ENCODE data around the gene C10orf67. TPM values are rescaled to one million over a fixed set of nuclear protein-coding genes. Genes with fewer than 3 reads are reported as not detected.
A peak's percentile ranks its signal among the peaks of the same experiment; 100 is the strongest.

C10orf67 gene
- total RNA-seq, 2 donors from 2014 or later, result 0.39 to 0.84 TPM

DNA sequence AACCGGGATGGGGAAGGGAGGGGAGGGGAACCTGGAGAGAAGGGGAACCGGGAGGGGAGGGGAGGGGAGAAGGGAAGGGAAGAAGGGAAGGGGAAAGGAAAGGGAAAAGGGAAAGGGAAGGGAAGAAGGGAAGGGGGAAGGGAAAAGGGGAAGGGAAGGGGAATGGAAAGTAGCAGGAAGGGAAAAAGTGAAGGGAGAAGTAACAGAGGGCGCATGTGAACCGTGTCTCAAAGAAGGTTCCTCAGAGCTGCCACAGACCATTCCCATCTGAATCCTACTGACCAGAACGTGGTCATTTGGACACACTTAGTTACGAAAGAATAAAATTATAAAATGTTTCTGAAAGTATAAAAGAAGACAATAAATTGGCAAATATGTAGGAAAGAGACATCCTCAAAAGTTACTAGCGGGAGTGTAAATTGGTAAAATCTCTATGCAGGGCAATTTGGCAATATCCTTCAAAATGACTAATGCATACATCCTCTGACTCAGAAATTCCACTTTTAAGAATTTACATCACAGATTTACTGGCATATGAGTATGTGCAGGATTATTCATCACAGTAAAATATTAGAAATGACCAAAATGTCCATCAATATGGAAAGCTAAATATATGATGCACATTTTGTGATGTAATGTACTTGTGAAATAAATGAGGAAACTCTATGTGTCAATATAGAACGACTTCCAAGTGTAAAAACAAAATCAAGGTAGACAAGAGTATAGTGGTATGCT, 12.9 kb downstream of the C10orf67 start:
- H3K36me3 Mint-ChIP-seq (ENCODE audit: insufficient read depth in 2 of 2), result peaks cover 2 to 3% of the 10 kb centered on the region in 2 donors
- peak overlapping the region; percentile 94 for H3K27ac Mint-ChIP-seq
- H3K9me3 Mint-ChIP-seq, result peaks cover 0 to 4% of the 10 kb centered on the region in 2 donors
- ATAC-seq (replicated peaks in 1 of 2) (peak; percentile 33 to 48), DNase-seq (no peak)
- peak overlapping the region in 1 of 2 donors; percentile 6 for H3K4me3 Mint-ChIP-seq
- H3K4me1 Mint-ChIP-seq (ENCODE audit: low read depth), result peaks cover 38% of the 10 kb centered on the region
- no peaks in the 10 kb centered on the region for H3K27me3 Mint-ChIP-seq (ENCODE audit: low read depth)

DNA sequence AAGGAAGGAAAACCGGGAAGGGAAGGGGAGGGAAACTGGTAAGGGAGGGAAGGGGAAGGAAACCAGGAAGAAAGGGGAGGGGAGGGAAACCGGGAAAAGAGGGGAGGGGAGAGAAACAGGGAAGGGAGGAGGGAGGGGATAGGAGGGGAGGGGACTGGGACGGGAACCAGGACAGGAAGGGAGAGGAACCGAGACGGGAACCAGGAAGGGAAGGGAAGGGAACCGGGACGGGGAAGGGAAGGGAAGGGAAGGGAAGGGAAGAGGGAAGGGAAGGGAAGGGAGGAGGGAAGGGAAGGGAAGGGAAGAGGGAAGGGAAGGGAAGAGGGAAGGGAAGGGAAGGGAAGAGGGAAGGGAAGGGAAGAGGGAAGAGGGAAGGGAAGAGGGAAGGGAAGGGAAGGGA, 13.6 kb downstream of the C10orf67 start:
- Mint-ChIP-seq H3K4me3 (no peak overlapping the region), H3K27ac (peak overlapping the region; percentile 5), H3K27me3 (ENCODE audit: low read depth) (no peaks in the 10 kb centered on the region), H3K9me3 (peaks cover 0 to 3% of the 10 kb centered on the region in 2 donors), H3K36me3 (ENCODE audit: insufficient read depth in 2 of 2) (peaks cover 2 to 6% of the 10 kb centered on the region in 2 donors), H3K4me1 (ENCODE audit: low read depth) (peaks cover 31% of the 10 kb centered on the region)
- DNase-seq (no peak), ATAC-seq (replicated peaks in 1 of 2) (no peak)

DNA sequence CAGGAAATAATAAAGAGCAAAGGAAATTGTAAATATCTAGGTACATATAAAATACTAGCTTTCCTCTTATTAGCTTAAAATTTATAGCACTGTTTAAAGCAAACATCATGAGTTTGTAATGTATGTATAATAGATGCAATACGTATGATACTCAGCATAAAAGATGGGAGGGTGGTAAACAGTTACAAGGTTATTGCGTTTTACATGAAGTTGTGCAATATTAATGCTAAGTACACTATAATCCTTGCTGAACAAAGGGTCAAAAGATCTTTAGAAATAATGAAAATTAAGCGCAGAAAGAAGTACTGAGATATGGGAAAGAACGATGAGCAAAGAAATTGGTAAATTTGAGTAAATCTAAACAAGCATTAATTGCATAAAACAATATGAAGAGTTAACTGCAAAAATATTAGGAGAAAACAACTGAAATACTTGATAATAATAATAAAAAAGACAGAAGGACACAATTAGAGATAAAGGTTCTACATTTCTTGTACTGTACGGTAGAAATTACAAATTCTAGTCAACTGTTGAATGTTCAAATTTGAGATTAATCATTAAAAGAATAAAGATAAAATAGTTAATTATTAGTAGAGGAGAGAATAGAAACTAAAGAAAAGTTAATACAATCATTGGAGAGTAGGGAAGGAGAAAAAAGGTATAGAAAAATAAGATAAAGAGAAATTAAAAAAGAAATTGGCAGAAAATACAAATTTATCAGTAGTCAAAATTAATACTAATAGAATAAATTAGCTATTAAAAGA, 17.9 kb downstream of the C10orf67 start:
- H3K27me3 Mint-ChIP-seq (ENCODE audit: low read depth), result peaks cover 10% of the 10 kb centered on the region
- no peak overlapping the region for H3K27ac Mint-ChIP-seq
- H3K36me3 Mint-ChIP-seq (ENCODE audit: insufficient read depth in 2 of 2), result peaks cover 2 to 6% of the 10 kb centered on the region in 2 donors
- no peak overlapping the region for H3K4me3 Mint-ChIP-seq
- no peak for DNase-seq
- no peak for ATAC-seq (replicated peaks in 1 of 2)
- H3K4me1 Mint-ChIP-seq (ENCODE audit: low read depth), result peaks cover 26% of the 10 kb centered on the region
- no peaks in the 10 kb centered on the region for H3K9me3 Mint-ChIP-seq

DNA sequence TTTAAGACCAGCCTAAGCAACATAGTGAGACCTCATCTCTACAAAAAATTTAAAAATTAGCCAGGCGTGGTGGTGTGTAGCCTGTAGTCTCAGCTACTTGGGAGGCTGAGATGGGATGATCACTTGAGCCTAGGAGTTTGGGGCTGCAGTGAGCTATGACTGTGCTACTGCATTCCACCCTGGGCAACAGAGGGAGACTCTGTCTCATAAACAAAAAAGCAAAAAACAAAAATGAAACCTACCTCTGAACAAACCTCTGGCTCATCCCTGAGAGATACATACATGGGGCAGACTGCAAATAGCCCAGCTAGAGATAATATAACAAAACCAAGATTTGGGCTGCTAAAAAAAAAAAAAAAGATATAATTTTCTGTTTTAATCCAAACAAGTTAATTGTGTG, 19.5 kb downstream of the C10orf67 start:
- Mint-ChIP-seq H3K4me1 (ENCODE audit: low read depth) (peaks cover 30% of the 10 kb centered on the region), H3K4me3 (no peak overlapping the region), H3K27ac (no peak overlapping the region), H3K9me3 (no peaks in the 10 kb centered on the region), H3K27me3 (ENCODE audit: low read depth) (peaks cover 10% of the 10 kb centered on the region), H3K36me3 (ENCODE audit: insufficient read depth in 2 of 2) (peaks cover 0 to 3% of the 10 kb centered on the region in 2 donors)
- ATAC-seq (replicated peaks in 1 of 2), result peak; percentile 67 to 70
- DNase-seq, result no peak

DNA sequence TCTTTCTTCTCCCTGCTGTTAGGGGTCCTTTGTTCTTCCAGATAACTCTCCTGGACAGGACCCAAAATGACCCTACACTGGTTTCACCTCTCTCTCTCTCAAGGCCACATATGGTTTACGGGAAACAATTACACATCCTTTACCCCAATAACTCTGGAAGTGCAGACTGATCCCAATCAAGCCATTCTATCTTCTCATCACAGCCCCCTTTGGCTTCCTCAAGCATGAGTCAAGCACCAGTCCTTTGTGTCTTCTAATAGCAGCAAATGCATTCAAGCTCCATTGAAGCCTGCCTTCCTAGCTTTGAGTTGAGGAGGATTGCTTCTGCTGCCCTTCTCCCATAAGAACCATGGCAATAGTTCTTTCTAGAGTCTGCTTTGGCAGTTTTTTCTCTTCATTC, 20.2 kb downstream of the C10orf67 start:
- H3K4me3 Mint-ChIP-seq, result no peak overlapping the region
- peaks cover 30% of the 10 kb centered on the region for H3K4me1 Mint-ChIP-seq (ENCODE audit: low read depth)
- DNase-seq (no peak), ATAC-seq (replicated peaks in 1 of 2) (no peak)
- no peaks in the 10 kb centered on the region for H3K9me3 Mint-ChIP-seq
- H3K36me3 Mint-ChIP-seq (ENCODE audit: insufficient read depth in 2 of 2), result peaks cover 0 to 3% of the 10 kb centered on the region in 2 donors
- no peak overlapping the region for H3K27ac Mint-ChIP-seq
- peaks cover 10% of the 10 kb centered on the region for H3K27me3 Mint-ChIP-seq (ENCODE audit: low read depth)

DNA sequence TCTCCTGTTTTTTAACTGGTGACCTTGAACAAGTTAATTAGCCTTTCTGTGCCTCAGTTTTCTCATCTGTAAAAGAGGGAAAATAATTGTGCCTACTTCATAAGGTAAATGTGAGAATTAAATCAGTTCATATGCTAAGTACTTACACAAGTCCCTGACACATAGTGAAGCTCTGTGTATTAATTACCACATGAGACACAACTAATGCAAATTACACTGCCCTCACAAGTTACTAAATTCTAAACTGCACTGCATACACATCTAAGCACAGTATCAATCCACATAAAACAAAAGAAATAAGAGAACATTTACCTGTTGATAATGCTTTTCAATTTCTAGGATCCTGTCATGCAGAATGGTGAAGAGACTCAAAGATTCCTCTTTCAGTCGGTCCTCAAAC, 22.5 kb downstream of the C10orf67 start:
- Mint-ChIP-seq H3K27ac (peak overlapping the region; percentile 44), H3K27me3 (ENCODE audit: low read depth) (peaks cover 10% of the 10 kb centered on the region), H3K9me3 (no peaks in the 10 kb centered on the region), H3K4me1 (ENCODE audit: low read depth) (peaks cover 30% of the 10 kb centered on the region), H3K4me3 (peak overlapping the region in 1 of 2 donors; percentile 2), H3K36me3 (ENCODE audit: insufficient read depth in 2 of 2) (peaks cover 0 to 3% of the 10 kb centered on the region in 2 donors)
- DNase-seq, result no peak
- no peak for ATAC-seq (replicated peaks in 1 of 2)

DNA sequence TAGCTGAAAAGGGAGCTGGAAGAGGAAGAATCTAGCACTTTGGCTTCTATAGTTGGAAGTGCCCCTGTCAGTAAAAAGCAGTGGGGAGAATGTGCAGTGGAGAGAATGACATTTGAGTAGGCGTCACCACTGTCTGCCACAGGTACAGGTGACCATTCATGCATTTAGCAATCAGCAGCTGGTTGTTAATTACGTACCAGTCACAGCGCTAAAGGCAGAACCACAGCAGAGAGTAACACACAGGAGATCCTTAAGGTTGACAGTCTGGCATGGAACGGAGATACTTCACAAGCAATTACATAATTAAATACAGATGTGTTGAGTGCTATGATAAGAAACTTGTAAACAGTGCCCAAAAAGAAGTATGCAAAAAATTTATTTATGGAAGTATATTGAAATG, 24.8 kb downstream of the C10orf67 start:
- no peaks in the 10 kb centered on the region for H3K9me3 Mint-ChIP-seq
- H3K4me3 Mint-ChIP-seq, result no peak overlapping the region
- no peaks in the 10 kb centered on the region for H3K36me3 Mint-ChIP-seq (ENCODE audit: insufficient read depth in 2 of 2)
- DNase-seq, result no peak
- H3K4me1 Mint-ChIP-seq (ENCODE audit: low read depth), result peaks cover 25% of the 10 kb centered on the region
- peaks cover 8% of the 10 kb centered on the region for H3K27me3 Mint-ChIP-seq (ENCODE audit: low read depth)
- no peak for ATAC-seq (replicated peaks in 1 of 2)
- H3K27ac Mint-ChIP-seq, result no peak overlapping the region

DNA sequence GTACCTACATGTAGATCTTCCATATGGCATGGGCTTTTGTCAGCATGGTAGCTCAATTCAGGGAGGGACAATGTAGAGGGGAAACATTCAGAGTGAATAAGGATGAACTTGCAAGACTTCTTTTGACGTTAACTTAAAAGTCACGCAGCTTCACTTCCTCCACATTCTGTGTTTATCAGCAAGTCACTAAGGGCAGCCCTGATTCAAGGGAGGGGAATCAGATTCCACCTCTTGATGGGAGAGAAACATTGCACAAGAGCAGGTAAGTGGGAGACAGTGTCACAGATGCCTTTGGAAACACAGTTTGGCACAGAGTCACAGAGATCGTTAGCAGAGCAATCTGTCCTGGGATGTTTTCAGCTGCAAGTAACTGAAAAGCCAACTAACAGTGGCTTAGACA, 26.2 kb downstream of the C10orf67 start:
- Mint-ChIP-seq H3K4me3 (no peak overlapping the region), H3K27me3 (ENCODE audit: low read depth) (no peaks in the 10 kb centered on the region), H3K9me3 (no peaks in the 10 kb centered on the region), H3K4me1 (ENCODE audit: low read depth) (peaks cover 19% of the 10 kb centered on the region), H3K36me3 (ENCODE audit: insufficient read depth in 2 of 2) (no peaks in the 10 kb centered on the region), H3K27ac (no peak overlapping the region)
- ATAC-seq (replicated peaks in 1 of 2), result no peak
- DNase-seq, result no peak

DNA sequence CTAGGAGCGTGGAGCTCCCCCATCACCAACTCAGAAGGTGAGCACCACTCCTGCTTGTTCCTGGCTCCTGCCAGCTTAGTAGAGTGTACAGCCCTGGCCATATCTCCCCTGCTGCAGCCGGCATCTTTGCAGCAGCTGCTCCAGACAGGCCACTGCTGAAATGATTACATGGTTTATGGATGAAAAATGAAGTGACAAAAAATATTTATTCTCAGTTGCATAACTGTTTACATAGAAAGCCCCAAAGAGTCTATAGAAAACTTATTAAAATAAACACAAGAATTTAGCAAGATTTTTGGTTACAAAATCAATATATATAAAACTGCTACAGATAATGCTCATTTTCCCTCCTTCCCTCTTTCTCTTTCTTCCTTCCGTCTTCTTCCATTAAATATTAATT, 27.2 kb downstream of the C10orf67 start:
- Mint-ChIP-seq H3K36me3 (ENCODE audit: insufficient read depth in 2 of 2) (no peaks in the 10 kb centered on the region), H3K4me3 (no peak overlapping the region), H3K4me1 (ENCODE audit: low read depth) (peaks cover 13% of the 10 kb centered on the region), H3K27ac (no peak overlapping the region), H3K27me3 (ENCODE audit: low read depth) (no peaks in the 10 kb centered on the region), H3K9me3 (no peaks in the 10 kb centered on the region)
- DNase-seq (no peak), ATAC-seq (replicated peaks in 1 of 2) (no peak)

DNA sequence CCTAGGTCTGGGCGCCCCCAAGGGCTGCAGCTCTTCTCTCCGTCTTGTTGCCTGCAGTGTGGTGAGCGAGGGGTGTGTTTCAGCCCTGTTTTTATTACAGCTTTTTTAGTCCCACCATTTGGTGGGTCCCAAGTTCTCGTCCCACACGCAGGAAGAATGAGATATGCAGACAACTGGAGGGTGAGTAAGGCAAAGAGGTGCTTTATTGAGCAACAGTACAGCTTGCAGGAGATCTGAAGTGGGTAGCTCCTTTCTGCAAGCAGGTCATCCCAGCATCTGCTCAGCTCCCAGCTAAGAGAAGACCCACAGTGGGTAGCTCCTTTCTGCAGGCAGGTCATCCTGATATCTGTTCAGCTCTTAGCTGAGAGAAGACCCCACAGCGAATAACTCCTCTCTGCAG, 28.2 kb downstream of the C10orf67 start:
- Mint-ChIP-seq H3K4me1 (ENCODE audit: low read depth) (peaks cover 7% of the 10 kb centered on the region), H3K27me3 (ENCODE audit: low read depth) (no peaks in the 10 kb centered on the region), H3K9me3 (no peaks in the 10 kb centered on the region), H3K27ac (no peak overlapping the region), H3K36me3 (ENCODE audit: insufficient read depth in 2 of 2) (no peaks in the 10 kb centered on the region), H3K4me3 (no peak overlapping the region)
- DNase-seq (no peak), ATAC-seq (replicated peaks in 1 of 2) (no peak)

DNA sequence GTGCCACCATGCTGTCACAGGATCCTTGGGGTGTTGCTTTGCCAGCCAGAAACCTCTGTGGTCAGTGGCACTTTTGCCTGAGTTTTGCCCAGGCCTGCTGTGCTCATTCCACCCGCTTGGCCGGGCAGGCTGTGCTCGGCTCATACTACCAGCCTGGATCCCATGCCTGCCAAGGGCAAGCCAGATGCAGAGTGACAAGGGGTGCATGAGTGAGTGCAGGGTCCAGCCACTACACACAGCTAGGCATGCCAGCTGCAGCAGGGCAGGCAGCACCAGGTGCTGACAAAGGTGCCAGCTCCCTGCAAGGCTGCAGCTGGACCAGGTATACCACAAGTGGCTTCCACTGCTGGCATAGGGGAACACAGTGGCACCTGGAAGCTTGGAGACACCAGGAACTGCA, 28.6 kb downstream of the C10orf67 start:
- Mint-ChIP-seq H3K27me3 (ENCODE audit: low read depth) (no peaks in the 10 kb centered on the region), H3K4me3 (no peak overlapping the region), H3K4me1 (ENCODE audit: low read depth) (peaks cover 6% of the 10 kb centered on the region), H3K9me3 (no peaks in the 10 kb centered on the region), H3K36me3 (ENCODE audit: insufficient read depth in 2 of 2) (no peaks in the 10 kb centered on the region), H3K27ac (no peak overlapping the region)
- DNase-seq (no peak), ATAC-seq (replicated peaks in 1 of 2) (no peak)

DNA sequence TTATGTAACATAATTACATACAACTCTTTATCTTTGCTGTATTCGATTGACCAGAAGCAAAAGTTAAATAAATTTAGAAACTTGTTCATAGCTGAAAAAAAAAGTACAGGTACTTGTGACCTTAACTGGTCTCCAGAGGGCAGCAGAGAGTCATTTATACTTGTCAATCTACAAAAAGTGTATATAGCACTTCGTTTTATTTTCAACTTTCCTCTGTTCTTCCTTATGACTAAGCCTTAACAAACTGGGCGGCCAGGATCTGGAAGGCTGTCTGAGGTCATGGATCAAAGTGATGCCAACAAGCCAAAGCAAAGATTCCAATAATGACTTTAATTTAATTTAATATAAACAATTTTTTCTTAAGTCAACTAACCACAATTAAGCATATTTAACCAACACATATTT, 29.8 kb downstream of the C10orf67 start:
- peak; percentile 40 to 44 for ATAC-seq (replicated peaks in 1 of 2)
- Mint-ChIP-seq H3K4me3 (no peak overlapping the region), H3K27me3 (ENCODE audit: low read depth) (peaks cover 4% of the 10 kb centered on the region), H3K4me1 (ENCODE audit: low read depth) (no peaks in the 10 kb centered on the region), H3K36me3 (ENCODE audit: insufficient read depth in 2 of 2) (no peaks in the 10 kb centered on the region), H3K9me3 (no peaks in the 10 kb centered on the region), H3K27ac (peak overlapping the region; percentile 50)
- DNase-seq, result peak; percentile 53 to 66

DNA sequence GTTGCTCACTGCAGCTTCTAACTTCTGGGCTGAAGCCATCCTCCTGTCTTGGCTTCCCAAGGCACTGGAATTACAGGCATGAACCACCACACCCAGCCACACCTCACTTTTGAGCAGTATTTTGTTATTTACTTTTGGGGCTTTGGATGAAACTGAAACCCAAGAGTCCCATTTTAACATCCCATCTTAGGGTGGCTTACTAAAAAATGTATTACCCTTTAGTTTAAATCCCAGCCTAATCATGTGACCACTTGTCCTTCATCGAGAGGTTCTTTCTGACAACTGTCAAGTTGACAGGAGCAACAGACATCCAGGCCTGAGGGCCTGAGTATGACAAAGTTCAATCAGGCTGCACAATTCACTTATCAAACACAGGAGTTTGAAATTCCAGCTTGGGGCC, 33.6 kb downstream of the C10orf67 start:
- no peak overlapping the region for H3K27ac Mint-ChIP-seq
- DNase-seq (no peak), ATAC-seq (replicated peaks in 1 of 2) (no peak)
- no peaks in the 10 kb centered on the region for H3K4me1 Mint-ChIP-seq (ENCODE audit: low read depth)
- H3K4me3 Mint-ChIP-seq, result no peak overlapping the region
- no peaks in the 10 kb centered on the region for H3K36me3 Mint-ChIP-seq (ENCODE audit: insufficient read depth in 2 of 2)
- H3K9me3 Mint-ChIP-seq, result no peaks in the 10 kb centered on the region
- H3K27me3 Mint-ChIP-seq (ENCODE audit: low read depth), result peaks cover 26% of the 10 kb centered on the region
